Left lung (tissue), 10 donors: Measurements from ENCODE around the gene ELAPOR1. TPM values are rescaled to one million over a fixed set of nuclear protein-coding genes. Genes with fewer than 3 reads are reported as not detected.

ENCODE experiments used
- ATAC-seq: fragments of 200-7000 bp; cut with Tn5 transposase; one replicate; pipeline ENCODE4 v1.9.1; 2020; ENCODE audit warnings: moderate library complexity
- DNase-seq, 4 donors: peaks; one replicate each; pipeline ENCODE4 v3.0.0-alpha.2; 2013 to 2020
- H3K27ac ChIP-seq, 2 donors: fragments of 200-600 bp; sonication (generic) in 1 of 2; one replicate each; pipeline versions ENCODE4 v1.5.0 to v1.8.0; 2020 to 2021
- H3K27me3 ChIP-seq, 2 donors: fragments of 200-600 bp; sonication (generic) in 1 of 2; one replicate each; pipeline versions ENCODE4 v1.5.0 to v1.8.0; 2020 to 2021
- H3K36me3 ChIP-seq, 2 donors: fragments of 200-600 bp; sonication (generic) in 1 of 2; one replicate each; pipeline versions ENCODE4 v1.5.0 to v1.8.0; 2020 to 2021
- H3K4me1 ChIP-seq, 2 donors: fragments of 200-600 bp; one replicate each; pipeline ENCODE4 v1.8.0; 2021
- H3K4me3 ChIP-seq, 2 donors: fragments of 200-600 bp; sonication (generic) in 1 of 2; one replicate each; pipeline versions ENCODE4 v1.5.0 to v1.8.0; 2020 to 2021; ENCODE audit warnings: mild to moderate bottlenecking in 1 of 2
- H3K9me3 ChIP-seq, 2 donors: fragments of 200-600 bp; sonication (generic) in 1 of 2; one replicate each; pipeline versions ENCODE4 v1.5.0 to v1.8.0; 2020 to 2021
- intact Hi-C, 2 donors: fragments of 100-400 bp; cut with DNase I; formaldehyde crosslinking; loops; one replicate each; pipeline versions ENCODE4 v1.11.2 to v1.14.2; 2022
- polyA plus RNA-seq, 6 donors: library from polyadenylated mRNA; unstranded; fragments of 120-200 nt; gene quantifications; one replicate each; pipeline ENCODE4 v1.2.1, GENCODE V29; 2013; ENCODE audit not compliant: insufficient read length in 6 of 6
- total RNA-seq, 2 donors: library from RNA; stranded (reverse); fragmentation: NEBNext Ultra II Directional; extraction: Animal tissue kit (Norgen Biotek cat#: 25700); gene quantifications; one replicate each; pipeline ENCODE4 v1.2.1, GENCODE V29; 2021
- TF ChIP-seq, protein P1 (sequence below), 2 donors: fragments of 200-600 bp; sonication (generic) in 1 of 2; IDR thresholded peaks; one replicate each; pipeline versions ENCODE4 v1.5.0 to v1.8.0; 2021; ENCODE audit warnings: antibody characterized with exemption in 2 of 2
- donor health status: DM: no; HTN: yes; CAD: no.
- donor health status: DM: no; HTN: no; CAD: no.

The ELAPOR1 gene
- total and polyA plus RNA-seq, 8 donors: 2.4 to 14.2 (median 9.9) TPM

DNA sequence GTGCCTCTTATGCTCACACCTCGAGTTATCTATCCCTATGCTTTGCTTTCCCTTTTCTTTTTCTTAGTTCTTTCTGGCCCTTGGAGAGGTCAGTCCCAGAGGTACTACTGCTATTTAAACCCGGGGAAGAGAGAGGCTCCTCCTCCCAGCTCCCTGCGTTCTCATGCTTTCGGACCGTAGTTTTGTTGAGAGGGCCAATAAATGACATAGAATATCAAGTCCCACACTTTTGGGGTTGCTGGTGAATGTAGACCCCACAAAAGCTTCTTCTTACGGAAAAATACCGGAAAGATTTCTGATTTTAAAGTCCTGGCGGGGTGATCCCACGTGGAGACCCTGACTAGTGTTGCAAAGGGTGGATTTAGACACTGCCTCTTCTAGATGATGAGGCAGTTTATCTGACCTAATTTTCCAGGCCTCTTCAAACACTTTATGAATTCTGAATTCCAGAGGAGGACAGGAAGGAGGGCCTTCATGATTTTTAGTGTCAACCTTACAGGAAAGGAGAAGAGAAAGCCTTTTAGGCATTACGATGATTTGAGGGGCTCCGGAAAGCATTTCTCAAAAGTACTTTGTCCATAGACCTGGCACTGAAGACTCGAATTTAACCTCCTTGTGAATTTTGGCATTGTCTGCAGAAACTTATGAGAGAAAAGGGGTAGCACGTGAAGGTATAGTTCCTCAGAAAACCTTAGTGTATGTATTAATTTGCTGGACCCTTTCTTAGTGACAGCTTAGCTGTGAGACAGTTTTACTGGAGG lies 22.7 kb upstream of the ELAPOR1 start:
- Histone ChIP-seq H3K4me3 (peak overlapping the region; percentile 74 to 90), H3K27ac (peak overlapping the region; percentile 96 to 99), H3K9me3 (no peaks in the 10 kb centered on the region), H3K27me3 (no peaks in the 10 kb centered on the region), H3K36me3 (peaks cover 0 to 25% of the 10 kb centered on the region in 2 donors), H3K4me1 (peaks cover 0 to 62% of the 10 kb centered on the region in 2 donors)
- intact Hi-C loops: no loop called here
- DNase-seq (no peak), ATAC-seq (peak; percentile 78)
- TF ChIP-seq, protein P1, sequence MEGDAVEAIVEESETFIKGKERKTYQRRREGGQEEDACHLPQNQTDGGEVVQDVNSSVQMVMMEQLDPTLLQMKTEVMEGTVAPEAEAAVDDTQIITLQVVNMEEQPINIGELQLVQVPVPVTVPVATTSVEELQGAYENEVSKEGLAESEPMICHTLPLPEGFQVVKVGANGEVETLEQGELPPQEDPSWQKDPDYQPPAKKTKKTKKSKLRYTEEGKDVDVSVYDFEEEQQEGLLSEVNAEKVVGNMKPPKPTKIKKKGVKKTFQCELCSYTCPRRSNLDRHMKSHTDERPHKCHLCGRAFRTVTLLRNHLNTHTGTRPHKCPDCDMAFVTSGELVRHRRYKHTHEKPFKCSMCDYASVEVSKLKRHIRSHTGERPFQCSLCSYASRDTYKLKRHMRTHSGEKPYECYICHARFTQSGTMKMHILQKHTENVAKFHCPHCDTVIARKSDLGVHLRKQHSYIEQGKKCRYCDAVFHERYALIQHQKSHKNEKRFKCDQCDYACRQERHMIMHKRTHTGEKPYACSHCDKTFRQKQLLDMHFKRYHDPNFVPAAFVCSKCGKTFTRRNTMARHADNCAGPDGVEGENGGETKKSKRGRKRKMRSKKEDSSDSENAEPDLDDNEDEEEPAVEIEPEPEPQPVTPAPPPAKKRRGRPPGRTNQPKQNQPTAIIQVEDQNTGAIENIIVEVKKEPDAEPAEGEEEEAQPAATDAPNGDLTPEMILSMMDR (IDR thresholded peaks at IDR 0.05): no peak

- peaks cover 0 to 61% of the 10 kb centered on the region in 2 donors for H3K4me1 ChIP-seq
- DNase-seq (no peak), ATAC-seq (no peak)
- H3K9me3 ChIP-seq: no peaks in the 10 kb centered on the region
- intact Hi-C loops: no loop called here
- peak overlapping the region; percentile 74 to 90 for H3K4me3 ChIP-seq
- peak overlapping the region; percentile 96 to 99 for H3K27ac ChIP-seq
- H3K27me3 ChIP-seq: no peaks in the 10 kb centered on the region
- TF ChIP-seq, protein P1 (IDR thresholded peaks at IDR 0.05): no peak
- peaks cover 0 to 25% of the 10 kb centered on the region in 2 donors for H3K36me3 ChIP-seq
These were observed 22.1 kb upstream of the ELAPOR1 start for GRCh38 chr1:109091839-109092193.

DNA sequence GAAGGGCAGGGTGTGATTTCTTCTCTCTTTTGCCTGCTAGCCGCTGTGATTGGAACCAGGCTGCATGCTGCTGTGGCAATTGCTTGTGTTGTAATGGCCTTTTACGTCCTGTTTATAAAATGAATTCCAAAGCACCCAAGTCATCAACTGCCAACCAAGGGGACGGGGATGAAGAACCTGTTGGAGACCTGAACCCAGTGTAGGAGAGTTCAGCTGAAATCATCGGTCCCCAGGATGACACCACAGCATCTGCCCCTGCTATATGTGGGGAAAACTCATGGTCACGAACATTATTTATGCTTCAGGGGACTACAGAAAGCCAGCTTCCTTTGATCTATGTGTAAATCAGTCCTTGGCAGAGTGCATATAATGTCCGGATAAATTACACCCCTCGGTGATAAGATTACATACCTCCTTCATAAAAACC lies 19.5 kb upstream of the ELAPOR1 start:
- intact Hi-C loops: no loop called here
- no peak overlapping the region for H3K4me3 ChIP-seq
- ATAC-seq: no peak
- H3K27ac ChIP-seq: peak overlapping the region in 1 of 2 donors; percentile 38
- H3K4me1 ChIP-seq: peaks cover under 1 to 57% of the 10 kb centered on the region in 2 donors
- no peaks in the 10 kb centered on the region for H3K9me3 ChIP-seq
- no peaks in the 10 kb centered on the region for H3K27me3 ChIP-seq
- TF ChIP-seq, protein P1 (IDR thresholded peaks at IDR 0.05): no peak
- DNase-seq: no peak
- peaks cover 0 to 25% of the 10 kb centered on the region in 2 donors for H3K36me3 ChIP-seq

DNA sequence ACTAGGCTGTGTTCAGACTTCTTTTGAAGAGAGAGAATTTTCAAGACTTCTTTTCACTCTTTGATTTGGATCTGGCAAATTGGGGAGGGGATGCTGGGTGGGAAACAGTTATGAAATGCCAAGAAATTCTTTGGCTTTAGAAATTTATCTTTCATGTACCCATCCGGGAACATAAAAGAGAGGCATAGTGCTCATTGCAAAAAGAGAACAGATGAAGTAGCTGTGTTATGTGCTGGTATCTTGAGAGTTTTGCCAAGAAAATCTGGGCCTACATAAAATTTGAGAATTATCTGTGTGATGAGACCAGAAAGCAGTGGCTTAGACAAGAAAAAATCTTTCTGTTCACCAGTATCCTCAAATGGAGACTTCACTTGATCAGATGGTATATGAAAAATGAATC lies 19.0 kb upstream of the ELAPOR1 start:
- peak overlapping the region in 1 of 2 donors; percentile 13 for H3K27ac ChIP-seq
- peaks cover 0 to 25% of the 10 kb centered on the region in 2 donors for H3K36me3 ChIP-seq
- H3K4me1 ChIP-seq: peaks cover 4 to 57% of the 10 kb centered on the region in 2 donors
- TF ChIP-seq, protein P1 (IDR thresholded peaks at IDR 0.05): no peak
- H3K9me3 ChIP-seq: no peaks in the 10 kb centered on the region
- H3K27me3 ChIP-seq: no peaks in the 10 kb centered on the region
- ATAC-seq (no peak), DNase-seq (no peak)
- intact Hi-C loops: no loop called here
- no peak overlapping the region for H3K4me3 ChIP-seq

DNA sequence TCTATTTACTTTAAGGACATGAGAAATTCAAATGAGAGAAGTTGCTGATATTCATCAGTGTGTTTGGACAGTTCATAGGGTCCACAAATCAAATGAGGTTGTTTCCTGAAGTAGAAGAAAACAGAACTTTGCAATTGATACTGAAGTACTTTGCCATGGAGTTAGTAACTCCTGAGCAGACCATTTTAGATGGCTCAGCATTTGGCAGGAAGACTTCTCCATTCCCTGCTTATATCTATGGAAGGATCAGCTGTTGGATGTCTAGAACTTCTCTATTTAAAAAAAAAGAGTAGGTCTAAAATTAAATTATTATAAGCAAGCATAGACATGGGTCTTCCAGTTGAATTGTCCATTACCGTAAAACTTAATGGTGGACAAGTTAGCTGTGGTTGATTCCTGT lies 18.3 kb upstream of the ELAPOR1 start:
- no peaks in the 10 kb centered on the region for H3K27me3 ChIP-seq
- peaks cover 0 to 25% of the 10 kb centered on the region in 2 donors for H3K36me3 ChIP-seq
- intact Hi-C loops: no loop called here
- TF ChIP-seq, protein P1 (IDR thresholded peaks at IDR 0.05): no peak
- no peak for DNase-seq
- no peaks in the 10 kb centered on the region for H3K9me3 ChIP-seq
- no peak overlapping the region for H3K4me3 ChIP-seq
- H3K4me1 ChIP-seq: peaks cover 4 to 54% of the 10 kb centered on the region in 2 donors
- no peak for ATAC-seq
- H3K27ac ChIP-seq: peak overlapping the region in 1 of 2 donors; percentile 1
